HepG2 (cell line): Measurements from ENCODE around the gene PRR30. TPM values are rescaled to one million over a fixed set of nuclear protein-coding genes. Genes with fewer than 3 reads are reported as not detected.
A peak's percentile ranks its signal among the peaks of the same experiment; 100 is the strongest.

Source experiments
- CBFB ChIP-seq: sonication (generic); formaldehyde crosslinking; IDR thresholded peaks from 2 replicates; pipeline ENCODE4 v1.4.0; 2020; ENCODE audit warnings: missing genetic modification reagents
- CBX1 ChIP-seq: IDR thresholded peaks from one replicate; pipeline ENCODE4 v1.6.1; 2016; ENCODE audit warnings: antibody characterized with exemption, low read depth
- EED ChIP-seq: sonication (generic); formaldehyde crosslinking; IDR thresholded peaks from 2 replicates; pipeline ENCODE4 v1.5.0; 2020; ENCODE audit warnings: mild to moderate bottlenecking, missing genetic modification reagents
- HOXD1 ChIP-seq: sonication (generic); formaldehyde crosslinking; IDR thresholded peaks from 2 replicates; pipeline ENCODE4 v1.5.0; 2020; ENCODE audit warnings: missing genetic modification reagents
- KAT7 ChIP-seq: IDR thresholded peaks from 2 replicates; pipeline ENCODE4 v1.6.1; 2018; ENCODE audit warnings: borderline replicate concordance, missing compliant biosample characterization
- MBNL3 ChIP-seq: fragments of 250-450 bp; sonication (Bioruptor Pico); conservative IDR thresholded peaks from 2 replicates; pipeline ENCODE4 v1.8.0; 2022; ENCODE audit warnings: mild to moderate bottlenecking, inconsistent platforms
- PRMT3 ChIP-seq: sonication (generic); formaldehyde crosslinking; IDR thresholded peaks from 2 replicates; pipeline ENCODE4 v1.8.1; 2022; ENCODE audit warnings: low read depth, mild to moderate bottlenecking, moderate library complexity, missing genetic modification reagents, borderline replicate concordance
- SKI ChIP-seq: fragments of 450-650 bp; IDR thresholded peaks from one replicate; pipeline ENCODE4 v1.6.1; 2018; ENCODE audit warnings: mild to moderate bottlenecking; ENCODE audit not compliant: partially characterized antibody
- TBX2 ChIP-seq: sonication (generic); formaldehyde crosslinking; IDR thresholded peaks from 2 replicates; pipeline ENCODE4 v1.5.0; 2020; ENCODE audit warnings: missing genetic modification reagents, mild to moderate bottlenecking, borderline replicate concordance
- U2AF2 ChIP-seq: fragments of 200-400 bp; formaldehyde crosslinking; IDR thresholded peaks from 2 replicates; pipeline ENCODE4 v1.6.1; 2017; ENCODE audit warnings: low read depth, mild to moderate bottlenecking, low read length
- ZBTB26 ChIP-seq: IDR thresholded peaks from 2 replicates; pipeline ENCODE4 v1.6.1; 2016; ENCODE audit warnings: missing compliant biosample characterization, missing genetic modification reagents, borderline replicate concordance
- ZBTB40 ChIP-seq, 2 experiments: fragments of 450-650 bp in 1 of 2; sonication (generic) in 1 of 2; formaldehyde crosslinking in 1 of 2; IDR thresholded peaks; 2 replicates each; pipeline versions ENCODE4 v1.6.1 to v1.8.0; 2016 to 2022; ENCODE audit warnings: antibody characterized with exemption in 1 of 2, mild to moderate bottlenecking in 1 of 2, missing genetic modification reagents in 1 of 2
- ZKSCAN5 ChIP-seq: sonication (generic); formaldehyde crosslinking; IDR thresholded peaks from 2 replicates; pipeline ENCODE4 v1.5.1; 2020; ENCODE audit warnings: mild to moderate bottlenecking, missing genetic modification reagents
- ZNF24 ChIP-seq: fragments of 450-650 bp; IDR thresholded peaks from 2 replicates; pipeline ENCODE4 v1.6.1; 2017; ENCODE audit warnings: antibody characterized with exemption, mild to moderate bottlenecking
- ZNF343 ChIP-seq: sonication (generic); formaldehyde crosslinking; IDR thresholded peaks from 2 replicates; pipeline ENCODE4 v1.4.0; 2020; ENCODE audit warnings: mild to moderate bottlenecking, missing genetic modification reagents
- ZNF513 ChIP-seq: sonication (generic); formaldehyde crosslinking; conservative IDR thresholded peaks from 2 replicates; pipeline ENCODE4 v1.5.0; 2020; ENCODE audit warnings: missing genetic modification reagents
- ZNF564 ChIP-seq: sonication (generic); formaldehyde crosslinking; IDR thresholded peaks from 2 replicates; pipeline ENCODE4 v1.8.1; 2023; ENCODE audit warnings: mild to moderate bottlenecking, missing genetic modification reagents
- polyA plus RNA-seq, 8 experiments: library from polyadenylated mRNA; depleted of rRNA in 3 of 8; stranded (reverse) in 7 of 8; unstranded in 1 of 8; fragments of >200 nt; fragmentation: Illumina TruSeq in 4 of 8; extraction: Trizol in 4 of 8; gene quantifications; 2 replicates each; pipeline versions ENCODE4 v1.2.1 to v1.2.3, GENCODE V29; 2011 to 2016; ENCODE audit warnings: low read depth in 4 of 8, missing spikeins in 1 of 8, mixed read lengths in 1 of 8; ENCODE audit not compliant: insufficient read depth in 1 of 8
- total RNA-seq, 5 experiments: library from RNA; depleted of rRNA; stranded (reverse); fragments of >200 nt; fragmentation: Illumina TruSeq; extraction: Trizol; gene quantifications; 2 replicates each; pipeline ENCODE4 v1.2.3, GENCODE V29; 2016; ENCODE audit warnings: low read depth in 1 of 5

Gene PRR30
- total and polyA plus RNA-seq, 2 of the 13 experiments (the other 11 are each of a cell fraction or from before 2014, with no cell fraction given), result not detected

- TF ChIP-seq PRMT3 (CRISPR knock-in tag) (peak; percentile 23; the same call in 1 of the 2 replicates), U2AF2 (0 out of 2 replicates have a peak, but pooled peaks have one; percentile 42), CBFB (peak; percentile 70; the same call in 1 of the 2 replicates), ZBTB40 (IDR thresholded peaks at IDR 0.05) (no peak), ZBTB40 (CRISPR knock-in tag; IDR thresholded peaks at IDR 0.05) (peak; percentile 73; the same call in 1 of the 2 replicates), HOXD1 (CRISPR knock-in tag) (0 out of 2 replicates have a peak, but pooled peaks have one; percentile 81), ZNF343 (CRISPR knock-in tag) (no peak), SKI (peak; percentile 28), ZKSCAN5 (CRISPR knock-in tag) (no peak), ZNF513 (0 out of 2 replicates have a peak, but pooled peaks have one; percentile 2), KAT7 (peak; percentile 76; the same call in 1 of the 2 replicates), EED (CRISPR knock-in tag) (peak; percentile 61), ZBTB26 (CRISPR knock-in tag) (no peak; the same call in 1 of the 2 replicates), TBX2 (peak; percentile 92), CBX1 (peak; percentile 53), MBNL3 (CRISPR knock-in tag) (no peak), ZNF564 (CRISPR knock-in tag) (peak; percentile 96), ZNF24 (no peak)
These were observed 43.2 kb downstream of the PRR30 start (continued) for GRCh38 chr2:27095745-27096651.
